GM12892 (cell line): ENCODE measurements around the gene HOXA3.

ENCODE experiments used
- POLR2A ChIP-seq: IDR thresholded peaks from 2 replicates; pipeline ENCODE4 v1.6.1; 2011; ENCODE audit warnings: low read depth, low read length, control low read depth
- POLR2AphosphoS5 ChIP-seq: IDR thresholded peaks from 2 replicates; pipeline ENCODE4 v1.6.1; 2011; ENCODE audit warnings: low read depth, low read length, control low read depth
- TAF1 ChIP-seq: IDR thresholded peaks from 2 replicates; pipeline ENCODE4 v1.6.1; 2011; ENCODE audit warnings: low read depth, mild to moderate bottlenecking, control low read depth, low read length, borderline replicate concordance

GRCh38 chr7:27191833-27192545 lies 39.6 kb upstream of the HOXA3 start:
- no peak for TF ChIP-seq POLR2A
- TF ChIP-seq POLR2AphosphoS5, result no peak
- no peak for TF ChIP-seq TAF1
